Measurements from ENCODE around the gene IWS1. TPM values are rescaled to one million over a fixed set of nuclear protein-coding genes. Genes with fewer than 3 reads are reported as not detected.

IWS1 gene
- total and polyA plus RNA-seq, 9 of the 15 experiments (the other 6 are each of a cell fraction or from before 2014, with no cell fraction given) = 20.8 to 67.2 (median 46.6) TPM

DNA sequence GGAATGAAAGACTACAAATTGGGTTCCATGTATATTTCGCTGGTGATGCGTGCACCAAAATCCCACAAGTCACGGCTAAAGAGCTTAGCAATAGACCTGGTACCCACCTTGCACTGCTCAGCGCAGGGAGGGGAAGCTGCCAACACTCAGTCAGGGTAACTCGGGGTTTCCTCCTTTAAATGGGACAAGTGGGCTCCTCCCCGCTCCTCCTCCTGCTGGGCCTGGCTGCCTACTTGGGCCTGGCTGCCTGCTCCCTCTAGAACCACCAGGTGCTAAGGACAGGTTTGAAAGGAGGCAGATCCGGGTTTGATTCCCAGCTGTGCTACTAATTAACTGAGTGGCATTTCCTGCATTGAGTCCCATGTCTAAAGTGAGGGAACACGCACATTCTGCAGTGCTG is 32.6 kb upstream of the IWS1 start:
- H3K4me3 ChIP-seq = no peak overlapping the region
- H3K9me1 ChIP-seq (ENCODE audit: control insufficient read depth, insufficient read depth, low read length) = no peaks in the 10 kb centered on the region
- no peak for FAIRE-seq
- 4% methylated on average over 8 of the region's 8 CpGs for WGBS (ENCODE audit: insufficient coverage, low coverage, missing lambda C conversion rate)
- H4K20me1 ChIP-seq (replicated peaks; ENCODE audit: control insufficient read depth, insufficient read depth, low read length) = no peaks in the 10 kb centered on the region
- DNase-seq (ENCODE audit: extremely low read depth in 1 of 4, low spot score in 3 of 4) = no peak
- in situ Hi-C loops (cut with MboI) (no loop called here), intact Hi-C loops (cut with micrococcal nuclease) (no loop called here)
- ATAC-seq = no peak
- H3K4me2 ChIP-seq (ENCODE audit: insufficient read depth, low read length) = no peak overlapping the region
- TF ChIP-seq SREBF2 (CRISPR knock-in tag; IDR thresholded peaks at IDR 0.05) (no peak), HDGF (IDR thresholded peaks at IDR 0.05) (no peak), TSC22D4 (tag; IDR thresholded peaks at IDR 0.05) (no peak), MBD1 (CRISPR knock-in tag; IDR thresholded peaks at IDR 0.05) (no peak), SIX5 (IDR thresholded peaks at IDR 0.05; ENCODE audit: borderline replicate concordance in 1 of 2, insufficient read depth in 1 of 2, low read depth in 1 of 2, low read length in 2 of 2) (no peak)
- H3K36me3 ChIP-seq (ENCODE audit: control insufficient read depth, insufficient read depth, low read length) = no peaks in the 10 kb centered on the region
- no peaks in the 10 kb centered on the region for H3K9me3 ChIP-seq (replicated peaks; ENCODE audit: control insufficient read depth, insufficient read depth, low read depth, low read length)
- no peaks in the 10 kb centered on the region for H3K79me2 ChIP-seq (ENCODE audit: control insufficient read depth, insufficient read depth, low read length)
- no peaks in the 10 kb centered on the region for H3K4me1 ChIP-seq (replicated peaks in 1 of 2; ENCODE audit: control insufficient read depth in 2 of 2, insufficient read depth in 2 of 2, low read length in 2 of 2)
- peaks cover 28 to 47% of the 10 kb centered on the region in 2 experiments for H3K27me3 ChIP-seq (ENCODE audit: control insufficient read depth in 2 of 2, insufficient read depth in 2 of 2, low read length in 2 of 2)
- CTCF ChIA-PET (ENCODE audit: low intra/inter-chr PET ratio) = no interaction called here
- H3K9ac ChIP-seq (ENCODE audit: insufficient read depth in 1 of 2, low read depth in 2 of 2, low read length in 2 of 2) = no peak overlapping the region
- H2AFZ ChIP-seq (ENCODE audit: low read depth, low read length) = no peak overlapping the region
- H3K27ac ChIP-seq (ENCODE audit: extremely low read depth, low read depth, low read length) = no peak overlapping the region
- POLR2A ChIA-PET = interaction anchor here (0.7 to 1.2 kb wide), 3 partner anchors 10 to 21 kb away, joined by 3 to 4 read pairs (median 4); no protein-coding TSS in a partner anchor
- no TSS peak for BruUV-seq (replicated peaks)
